HG02884 (cell line): ENCODE measurements around the gene MT1F.
"Not testable (repeated sequence)": the region's sequence is repeated elsewhere in the genome, so short reads cannot be mapped to it uniquely, and the experiment has no call there.

Source experiments
- ATAC-seq: cut with Tn5 transposase; IDR thresholded peaks from one replicate; pipeline ENCODE4 v1.9.1; 2021; ENCODE audit warnings: mild to moderate bottlenecking, moderate library complexity; ENCODE audit not compliant: unreplicated experiment

Gene MT1F

DNA sequence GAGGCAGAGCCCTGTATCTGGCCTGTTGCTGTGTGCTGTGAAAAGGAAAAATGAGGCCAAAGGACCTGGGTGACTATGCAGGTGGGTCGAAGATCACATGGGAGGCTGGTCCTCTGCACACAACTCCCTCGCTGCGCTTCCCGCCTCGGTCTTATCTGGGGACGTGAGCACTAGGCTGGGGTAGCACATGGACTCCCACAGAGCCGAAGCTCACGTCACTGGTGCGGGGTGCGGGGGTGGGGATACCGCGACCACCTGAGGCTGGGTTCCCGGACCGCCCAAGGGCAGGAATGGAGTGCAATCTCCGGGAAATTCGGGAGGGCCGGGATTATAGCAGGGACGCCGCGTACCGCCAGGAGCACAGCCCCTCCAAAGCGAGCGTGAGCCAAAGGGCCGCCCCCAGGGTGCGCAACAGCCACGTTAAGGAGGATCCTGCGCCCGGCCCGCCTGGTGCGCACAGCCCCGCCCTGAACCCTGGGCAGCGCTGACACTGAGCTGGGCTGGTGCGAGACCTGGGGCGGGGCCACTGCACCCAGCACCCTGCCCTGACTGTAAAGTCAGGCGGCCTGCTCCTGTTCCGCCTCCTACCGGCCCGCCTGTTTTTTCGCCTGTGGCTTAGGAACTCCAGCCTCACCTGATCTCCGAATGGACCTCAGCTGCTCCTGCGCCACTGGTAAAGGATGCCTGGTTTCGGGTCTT, 14.5 kb upstream of the MT1F start:
- ATAC-seq: no peak

GRCh38 chr16:56643833-56644232, 13.9 kb upstream of the MT1F start:
- no peak for ATAC-seq

- ATAC-seq: no peak
Measured at GRCh38 chr16:56645311-56645710, 12.4 kb upstream of the MT1F start.

GRCh38 chr16:56645838-56646237, 11.9 kb upstream of the MT1F start:
- ATAC-seq: no peak

- ATAC-seq: no peak
Measured at GRCh38 chr16:56647641-56648431, 9.9 kb upstream of the MT1F start.

- no peak for ATAC-seq
Measured at GRCh38 chr16:56649271-56649670, 8.5 kb upstream of the MT1F start.

- ATAC-seq: no peak
Measured at GRCh38 chr16:56649820-56650219, 7.9 kb upstream of the MT1F start.

DNA sequence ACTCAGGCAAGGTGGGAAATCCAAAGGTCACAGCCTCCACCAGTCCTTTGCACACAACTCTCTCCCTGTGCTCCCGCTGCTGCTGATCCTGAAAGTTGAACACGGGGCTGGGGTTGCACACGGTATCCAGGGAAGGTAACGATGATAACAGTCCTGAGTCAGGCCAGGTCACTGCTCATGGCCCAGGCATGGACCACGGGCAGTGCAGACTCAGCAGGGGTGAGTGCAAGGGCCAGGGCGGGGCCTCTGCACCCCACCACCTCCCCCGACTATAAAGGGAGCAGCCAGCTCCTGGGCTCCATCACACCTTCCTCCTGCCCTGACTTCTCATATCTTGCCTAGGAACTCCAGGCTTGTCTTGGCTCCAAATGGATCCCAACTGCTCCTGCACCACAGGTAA, 6.2 kb upstream of the MT1F start, which contains the start of gene MT1B:
Gene MT1B (plus strand): TSS at position 301 of the 400 bp plus-strand sequence. CDS start 68 bp downstream, at position 369.
- no peak for ATAC-seq

GRCh38 chr16:56652600-56652999, 5.2 kb upstream of the MT1F start:
- no peak for ATAC-seq

GRCh38 chr16:56653218-56653617, 4.5 kb upstream of the MT1F start:
- ATAC-seq: no peak

DNA sequence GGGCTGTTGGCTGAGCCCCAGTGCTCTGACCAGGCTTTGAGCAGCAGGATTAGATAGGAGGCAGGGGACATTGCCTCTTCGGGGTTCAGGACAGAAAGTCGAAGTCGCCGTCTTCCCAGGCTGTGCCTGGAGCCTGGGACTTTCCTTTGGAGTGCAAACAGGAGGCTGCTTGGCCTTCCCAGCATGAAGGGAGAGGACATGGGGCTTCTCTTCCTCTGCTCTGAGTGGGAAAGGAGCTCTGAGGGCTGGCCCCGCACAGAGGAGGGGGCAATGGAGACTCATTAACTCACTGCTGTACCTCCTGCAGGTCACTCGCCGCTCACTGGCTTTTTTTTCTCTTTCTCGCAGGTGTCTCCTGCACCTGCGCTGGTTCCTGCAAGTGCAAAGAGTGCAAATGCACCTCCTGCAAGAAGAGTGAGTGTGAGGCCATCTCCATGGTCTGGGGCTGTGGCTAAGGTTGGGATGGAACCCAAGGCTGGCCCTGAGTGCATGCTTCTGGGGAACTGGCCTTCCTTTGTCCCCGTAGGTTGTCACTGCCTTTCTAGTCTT, 642 bp downstream of the MT1F start:
- no peak for ATAC-seq

DNA sequence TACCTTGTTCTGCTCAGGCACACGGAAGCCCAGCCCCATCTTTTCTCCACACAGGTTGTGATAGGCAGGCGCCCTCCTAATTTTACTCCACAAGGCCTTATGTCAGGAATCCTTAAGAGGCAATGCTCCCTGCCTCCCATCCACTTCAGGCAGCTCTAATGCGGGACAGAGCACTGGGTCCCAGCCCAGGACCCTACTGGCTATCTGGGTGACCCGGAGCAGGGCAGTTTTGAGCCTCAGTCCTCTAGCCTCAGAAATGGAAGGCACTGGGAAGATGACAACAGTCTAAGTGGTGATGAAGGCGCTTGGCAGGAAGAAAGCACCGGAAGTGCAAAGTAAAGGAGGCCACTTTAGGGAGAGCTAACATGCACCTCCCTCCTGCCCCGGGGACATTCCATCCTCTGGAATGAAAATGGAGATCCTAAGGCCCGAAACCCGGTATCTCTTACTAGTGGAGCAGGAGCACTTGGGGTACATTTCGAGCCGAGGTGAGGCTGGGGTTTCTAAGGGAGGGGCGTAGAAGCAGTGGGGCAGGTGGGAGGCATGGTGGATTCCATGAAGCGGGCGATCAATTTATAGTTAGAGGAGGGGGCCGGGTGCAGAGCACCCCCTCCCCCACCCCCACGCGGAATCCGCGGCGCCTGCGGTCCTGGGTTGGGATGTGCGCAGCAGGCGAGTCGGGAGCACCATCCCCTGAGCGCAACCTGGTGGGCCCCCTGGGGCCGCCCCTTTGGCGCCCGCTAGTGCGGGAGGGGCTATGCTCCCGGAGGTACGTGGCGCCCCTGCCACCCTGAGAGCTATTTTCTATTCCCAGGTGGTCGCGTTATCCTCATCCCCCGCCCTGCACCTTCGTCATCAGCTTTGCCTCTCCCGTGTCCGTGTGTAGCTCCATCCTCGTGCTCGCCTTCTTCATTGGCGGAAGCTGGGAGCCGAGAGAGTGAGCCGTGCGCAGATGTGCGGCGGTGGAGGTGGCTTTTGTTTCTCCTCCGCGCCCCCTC, 4.9 kb downstream of the MT1F start:
- no peak for ATAC-seq

GRCh38 chr16:56664506-56664905, 6.7 kb downstream of the MT1F start:
- no peak for ATAC-seq

GRCh38 chr16:56665286-56666261, 7.8 kb downstream of the MT1F start:
- not testable (repeated sequence) for ATAC-seq

- ATAC-seq: no peak
Measured at GRCh38 chr16:56667581-56668571, 10.1 kb downstream of the MT1F start, which contains the start of gene MT1G. TSS of gene MT1G (minus strand) at chr16:56668065. CDS start at chr16:56667993, 72 bp downstream.

GRCh38 chr16:56669005-56669839, 11.5 kb downstream of the MT1F start, which contains the start of gene MT1H:
TSS of gene MT1H (plus strand) at chr16:56669814. CDS start at chr16:56669885, 71 bp downstream.
- no peak for ATAC-seq
